PFSK-1 (cell line): Measurements from ENCODE around the gene MYO1F.

ENCODE experiments used
- FOXP2 ChIP-seq: optimal IDR thresholded peaks from 2 replicates; pipeline ENCODE3; 2011; ENCODE audit warnings: borderline replicate concordance, control low read depth, inconsistent platforms; ENCODE audit not compliant: insufficient read depth; ENCODE audit errors: extremely low read length, extremely low read depth
- POLR2AphosphoS5 ChIP-seq: IDR thresholded peaks from 2 replicates; pipeline ENCODE4 v1.6.1; 2012; ENCODE audit warnings: low read depth, mild to moderate bottlenecking, control low read depth, low read length, moderate library complexity
- SIN3A ChIP-seq: IDR thresholded peaks from 2 replicates; pipeline ENCODE4 v1.6.1; 2012; ENCODE audit warnings: mild to moderate bottlenecking, low read length, moderate library complexity, borderline replicate concordance; ENCODE audit not compliant: insufficient read depth
- TAF1 ChIP-seq: IDR thresholded peaks from 2 replicates; pipeline ENCODE4 v1.6.1; 2012; ENCODE audit warnings: low read length, control low read depth, borderline replicate concordance; ENCODE audit not compliant: insufficient read depth
- TF ChIP-seq, protein P1 (sequence below), 2 experiments: IDR thresholded peaks; 2 replicates each; pipeline versions ENCODE4 v1.6.1 to v1.8.0; 2011 to 2012; ENCODE audit warnings: low read depth in 2 of 2, low read length in 2 of 2, control low read depth in 1 of 2, inconsistent platforms in 1 of 2, mild to moderate bottlenecking in 1 of 2, moderate library complexity in 1 of 2; ENCODE audit not compliant: insufficient read depth in 1 of 2

DNA sequence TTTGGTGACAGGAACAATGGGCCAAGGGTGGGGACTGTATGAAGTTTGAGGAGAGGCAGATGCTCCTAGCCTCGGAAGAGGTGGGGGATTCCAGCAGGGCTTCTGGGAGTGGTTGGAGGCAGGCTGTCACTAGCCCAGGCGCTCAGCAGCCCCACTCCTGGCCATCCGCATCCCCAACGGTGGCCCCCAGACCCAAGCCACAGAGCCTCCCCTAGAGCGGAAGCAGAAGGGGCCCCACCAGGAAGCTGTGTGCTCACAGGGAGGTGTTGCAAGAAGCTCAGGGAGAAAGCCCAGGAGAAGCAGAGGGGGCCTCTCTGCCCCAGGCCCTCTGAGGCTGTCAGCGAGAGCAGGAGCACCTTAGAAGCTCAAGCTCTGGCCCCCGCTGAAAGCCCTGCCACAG lies 83.1 kb downstream of the MYO1F start:
- TF ChIP-seq POLR2AphosphoS5: no peak
- no peak for TF ChIP-seq TAF1
- no peak for TF ChIP-seq SIN3A
- TF ChIP-seq, protein P1, sequence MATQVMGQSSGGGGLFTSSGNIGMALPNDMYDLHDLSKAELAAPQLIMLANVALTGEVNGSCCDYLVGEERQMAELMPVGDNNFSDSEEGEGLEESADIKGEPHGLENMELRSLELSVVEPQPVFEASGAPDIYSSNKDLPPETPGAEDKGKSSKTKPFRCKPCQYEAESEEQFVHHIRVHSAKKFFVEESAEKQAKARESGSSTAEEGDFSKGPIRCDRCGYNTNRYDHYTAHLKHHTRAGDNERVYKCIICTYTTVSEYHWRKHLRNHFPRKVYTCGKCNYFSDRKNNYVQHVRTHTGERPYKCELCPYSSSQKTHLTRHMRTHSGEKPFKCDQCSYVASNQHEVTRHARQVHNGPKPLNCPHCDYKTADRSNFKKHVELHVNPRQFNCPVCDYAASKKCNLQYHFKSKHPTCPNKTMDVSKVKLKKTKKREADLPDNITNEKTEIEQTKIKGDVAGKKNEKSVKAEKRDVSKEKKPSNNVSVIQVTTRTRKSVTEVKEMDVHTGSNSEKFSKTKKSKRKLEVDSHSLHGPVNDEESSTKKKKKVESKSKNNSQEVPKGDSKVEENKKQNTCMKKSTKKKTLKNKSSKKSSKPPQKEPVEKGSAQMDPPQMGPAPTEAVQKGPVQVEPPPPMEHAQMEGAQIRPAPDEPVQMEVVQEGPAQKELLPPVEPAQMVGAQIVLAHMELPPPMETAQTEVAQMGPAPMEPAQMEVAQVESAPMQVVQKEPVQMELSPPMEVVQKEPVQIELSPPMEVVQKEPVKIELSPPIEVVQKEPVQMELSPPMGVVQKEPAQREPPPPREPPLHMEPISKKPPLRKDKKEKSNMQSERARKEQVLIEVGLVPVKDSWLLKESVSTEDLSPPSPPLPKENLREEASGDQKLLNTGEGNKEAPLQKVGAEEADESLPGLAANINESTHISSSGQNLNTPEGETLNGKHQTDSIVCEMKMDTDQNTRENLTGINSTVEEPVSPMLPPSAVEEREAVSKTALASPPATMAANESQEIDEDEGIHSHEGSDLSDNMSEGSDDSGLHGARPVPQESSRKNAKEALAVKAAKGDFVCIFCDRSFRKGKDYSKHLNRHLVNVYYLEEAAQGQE (IDR thresholded peaks at IDR 0.05; ENCODE audit: insufficient read depth in 1 of 2, low read depth in 2 of 2, low read length in 2 of 2): no peak
- no peak for TF ChIP-seq FOXP2
